ENCODE measurements around the gene CRIM1.

CRIM1 gene

GRCh38 chr2:36397728-36398413 is 42.3 kb downstream of the CRIM1 start:
- DNase-seq (ENCODE audit: low read depth): no peak

GRCh38 chr2:36399050-36399449 is 43.5 kb downstream of the CRIM1 start:
- no peak for DNase-seq (ENCODE audit: low read depth)

DNA sequence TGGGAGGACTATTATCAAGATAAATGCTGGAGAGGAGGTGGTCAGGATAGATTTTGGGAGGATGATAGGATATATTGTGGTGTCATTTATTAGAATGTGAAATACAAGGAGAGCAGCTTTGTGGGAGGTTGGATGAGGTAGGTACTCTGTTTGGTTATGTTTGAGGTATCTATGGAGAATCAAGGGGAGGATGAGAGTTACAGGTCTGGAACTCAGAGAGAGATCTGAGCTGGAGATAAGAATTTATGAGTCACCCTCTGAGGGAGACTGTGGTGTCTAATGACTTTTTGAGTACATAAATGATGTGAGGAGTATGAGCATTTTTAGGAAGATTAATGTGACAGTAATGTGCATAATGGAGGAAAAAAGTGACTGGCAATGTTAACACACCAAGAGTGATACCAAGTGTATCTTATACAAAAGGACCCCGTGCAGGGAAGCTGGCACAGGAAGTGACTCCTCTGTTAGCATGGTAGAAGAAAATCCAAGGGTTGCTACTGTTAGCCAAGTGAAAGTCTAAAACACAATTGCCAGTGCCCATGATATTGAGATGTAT is 48.2 kb downstream of the CRIM1 start:
- DNase-seq (ENCODE audit: low read depth): no peak

DNA sequence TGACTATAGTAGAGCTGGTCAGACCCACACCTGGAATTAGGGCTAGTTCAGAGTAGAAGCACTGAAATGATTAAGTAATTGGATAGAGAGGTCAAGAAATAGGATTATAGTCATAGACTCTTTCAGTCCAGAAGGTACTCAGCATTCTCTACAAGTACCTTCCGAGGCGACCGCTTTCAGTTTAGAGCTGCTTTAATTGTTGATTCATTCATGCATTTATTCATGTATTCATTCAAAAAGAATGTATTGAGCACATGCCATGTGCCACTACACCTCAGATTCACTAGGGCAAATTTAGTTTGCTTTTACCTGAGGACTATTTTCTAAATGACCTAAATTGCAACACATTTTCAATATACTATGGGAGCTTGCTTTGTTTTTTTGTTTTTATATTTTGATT is 48.7 kb downstream of the CRIM1 start:
- no peak for DNase-seq (ENCODE audit: low read depth)

GRCh38 chr2:36404754-36405153 is 49.2 kb downstream of the CRIM1 start:
- no peak for DNase-seq (ENCODE audit: low read depth)

DNA sequence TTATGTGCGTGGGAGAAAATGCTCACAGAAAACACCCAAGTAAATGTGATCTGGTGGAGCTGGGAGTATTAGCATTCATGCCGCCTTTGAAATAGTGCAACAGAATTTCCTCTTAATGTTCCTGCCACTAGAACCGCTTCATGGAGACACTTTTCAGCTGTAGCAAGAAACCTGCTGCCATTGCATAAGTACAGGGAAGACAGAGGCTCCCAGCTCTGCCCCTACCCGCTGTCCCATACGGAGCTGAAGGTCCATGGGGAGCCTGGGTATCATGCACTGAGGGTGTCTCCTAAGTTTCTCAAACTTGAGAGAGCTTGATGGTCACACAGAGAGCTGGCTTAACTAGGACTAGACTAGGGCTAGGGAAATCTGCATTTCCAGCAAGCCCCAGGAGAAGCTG is 49.6 kb downstream of the CRIM1 start:
- DNase-seq (ENCODE audit: low read depth): no peak

- DNase-seq (ENCODE audit: low read depth): no peak
These were observed 50.7 kb downstream of the CRIM1 start for GRCh38 chr2:36406296-36406695.

- DNase-seq (ENCODE audit: low read depth): no peak
These were observed 51.8 kb downstream of the CRIM1 start for GRCh38 chr2:36407413-36407812.

GRCh38 chr2:36408198-36408703 is 52.7 kb downstream of the CRIM1 start:
- DNase-seq (ENCODE audit: low read depth): no peak

DNA sequence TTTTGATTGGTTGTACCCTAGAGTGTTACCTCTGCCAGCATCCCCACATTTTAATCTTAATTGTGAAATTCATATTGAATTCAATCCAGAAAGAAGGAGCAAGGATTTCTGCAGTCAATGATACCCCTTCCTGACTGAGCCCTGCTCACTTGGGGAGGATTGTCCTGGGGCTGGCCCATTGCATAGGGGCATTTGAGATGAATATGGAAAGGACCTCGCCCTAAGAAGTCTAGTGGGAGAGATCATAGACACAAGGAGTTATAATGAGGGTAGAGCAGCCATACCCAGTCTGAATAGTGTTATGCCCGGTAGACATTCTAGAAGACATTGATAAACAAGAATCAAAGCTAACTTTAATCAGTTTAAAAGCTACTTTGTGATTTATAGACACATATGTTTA is 53.8 kb downstream of the CRIM1 start:
- no peak for DNase-seq (ENCODE audit: low read depth)

DNA sequence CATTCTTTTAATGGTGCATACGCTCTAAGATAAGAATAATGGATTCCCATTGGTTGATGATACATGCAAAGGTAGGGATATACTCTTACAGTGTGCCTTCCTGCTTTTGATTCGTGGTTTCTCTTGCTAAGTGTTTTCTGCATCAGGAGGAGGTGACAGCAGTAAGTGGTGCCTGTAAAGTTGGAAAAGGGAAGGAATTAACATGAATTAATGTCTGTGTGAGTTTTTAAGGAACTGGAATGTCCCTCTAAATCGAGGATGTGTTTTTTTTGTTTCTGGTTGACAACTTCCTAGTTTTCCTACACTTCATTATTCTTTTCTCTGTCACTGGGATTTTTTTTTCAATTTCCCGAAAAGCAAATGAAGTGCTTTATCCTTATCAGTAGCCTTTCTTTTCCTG is 54.4 kb downstream of the CRIM1 start:
- DNase-seq (ENCODE audit: low read depth): no peak

DNA sequence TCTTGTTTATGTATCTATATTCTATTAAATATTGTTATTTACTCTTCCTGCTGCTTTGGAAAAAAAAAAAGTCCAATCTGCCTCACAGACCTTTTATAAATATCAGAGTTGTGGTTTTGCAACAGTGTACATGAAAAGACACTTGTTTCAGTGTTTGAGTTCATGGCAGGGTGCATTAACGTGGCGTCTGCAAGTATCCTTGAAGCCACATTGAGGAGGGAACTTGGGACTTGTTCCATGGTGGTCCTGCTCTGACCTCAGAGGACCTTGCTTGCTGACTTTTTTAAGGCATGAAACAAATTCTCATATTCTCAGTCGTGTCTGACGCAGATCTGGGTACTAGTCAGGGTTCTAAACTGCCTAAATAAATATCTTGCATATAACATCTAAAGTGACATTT is 55.1 kb downstream of the CRIM1 start:
- DNase-seq (ENCODE audit: low read depth): no peak

GRCh38 chr2:36411962-36412444 is 56.4 kb downstream of the CRIM1 start:
- DNase-seq (ENCODE audit: low read depth): no peak

GRCh38 chr2:36413218-36413617 is 57.6 kb downstream of the CRIM1 start:
- DNase-seq (ENCODE audit: low read depth): no peak

DNA sequence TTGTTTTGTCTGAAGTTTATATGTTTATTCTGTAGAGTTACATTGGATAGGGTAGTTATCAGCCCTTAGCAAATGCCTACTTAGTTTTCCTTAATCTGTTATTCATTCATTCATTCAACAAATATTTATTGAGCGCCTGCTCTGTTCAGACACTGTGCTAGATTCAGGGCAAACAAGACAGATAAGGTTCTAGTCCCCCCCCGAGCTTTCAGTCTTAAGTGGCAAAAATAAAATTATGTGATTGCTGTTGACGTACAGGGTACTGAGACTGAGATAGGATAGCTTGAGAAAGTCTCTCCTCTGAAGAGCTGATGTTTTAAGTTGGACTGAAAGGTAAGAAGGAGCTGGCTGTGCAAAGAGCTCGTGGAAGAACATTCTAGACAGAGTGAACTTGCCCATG is 58.7 kb downstream of the CRIM1 start:
- no peak for DNase-seq (ENCODE audit: low read depth)

GRCh38 chr2:36415381-36416022 is 59.9 kb downstream of the CRIM1 start:
- no peak for DNase-seq (ENCODE audit: low read depth)

GRCh38 chr2:36416370-36417165 is 61.0 kb downstream of the CRIM1 start:
- DNase-seq (ENCODE audit: low read depth): no peak

DNA sequence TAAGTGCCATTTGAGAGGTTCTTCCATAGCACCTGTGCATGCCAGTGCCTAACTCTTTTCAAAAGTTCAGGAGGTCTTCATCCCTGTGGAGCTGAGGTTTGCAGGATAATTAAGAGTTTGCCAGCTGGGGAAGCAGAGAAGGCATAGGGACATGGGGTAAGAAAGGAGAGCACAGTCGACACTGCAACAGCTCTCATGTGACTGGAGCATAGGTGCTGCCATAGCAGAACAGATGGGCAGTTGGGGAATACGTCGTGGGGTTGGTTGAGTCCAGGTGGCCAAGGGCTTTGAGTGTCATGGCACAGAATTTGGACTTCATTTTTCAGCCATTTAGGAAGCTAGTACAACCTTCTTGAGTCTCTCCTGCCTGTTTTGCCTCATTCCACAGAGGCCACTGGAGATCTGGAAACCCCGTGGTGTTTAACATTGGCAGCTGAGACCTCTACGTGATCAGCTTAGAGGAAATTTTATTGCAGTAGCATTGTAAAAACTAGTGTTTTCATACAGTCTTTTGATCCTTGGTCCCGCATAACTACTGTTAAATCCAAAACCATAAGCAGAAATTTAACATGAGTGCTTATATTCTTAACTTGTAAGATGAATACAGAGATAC is 65.1 kb downstream of the CRIM1 start:
- DNase-seq (ENCODE audit: low read depth): no peak

DNA sequence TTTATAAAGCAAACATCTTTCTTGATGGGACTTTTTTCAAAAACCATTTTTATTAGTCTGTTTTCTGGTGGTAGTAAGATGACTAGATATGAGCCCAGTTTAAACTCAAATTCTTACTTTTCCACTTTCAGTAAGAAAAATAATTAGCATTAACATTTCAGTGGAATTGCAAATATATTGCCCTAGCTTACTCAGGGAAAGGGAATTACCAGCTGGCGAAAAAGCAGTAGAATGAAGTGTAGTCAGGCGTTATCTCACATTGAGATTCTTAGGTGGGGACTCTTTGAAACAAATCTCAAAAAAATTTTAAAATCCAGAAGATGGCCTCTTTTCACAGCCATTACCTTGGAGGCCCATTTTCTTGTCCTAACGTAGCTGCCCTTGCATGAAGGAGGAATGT is 65.8 kb downstream of the CRIM1 start:
- DNase-seq (ENCODE audit: low read depth): no peak

DNA sequence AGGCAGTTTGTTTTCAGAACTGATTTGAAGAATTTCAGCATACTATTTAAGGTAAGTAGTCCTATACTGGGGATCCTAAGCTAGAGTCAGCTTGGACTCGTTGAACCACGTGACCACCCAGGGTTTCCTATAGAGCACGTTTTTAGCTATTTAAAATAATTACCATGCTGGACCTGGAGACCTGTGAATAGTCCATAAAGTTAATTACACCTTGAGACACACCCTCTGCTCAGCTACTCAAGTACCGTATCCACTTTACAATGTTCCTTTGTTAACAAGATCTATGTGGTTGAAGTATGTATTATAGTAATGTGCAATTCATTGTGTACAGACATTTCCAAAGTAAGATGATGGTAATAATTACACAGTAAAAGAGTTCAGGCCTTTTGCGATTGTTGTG is 67.6 kb downstream of the CRIM1 start:
- DNase-seq (ENCODE audit: low read depth): no peak

DNA sequence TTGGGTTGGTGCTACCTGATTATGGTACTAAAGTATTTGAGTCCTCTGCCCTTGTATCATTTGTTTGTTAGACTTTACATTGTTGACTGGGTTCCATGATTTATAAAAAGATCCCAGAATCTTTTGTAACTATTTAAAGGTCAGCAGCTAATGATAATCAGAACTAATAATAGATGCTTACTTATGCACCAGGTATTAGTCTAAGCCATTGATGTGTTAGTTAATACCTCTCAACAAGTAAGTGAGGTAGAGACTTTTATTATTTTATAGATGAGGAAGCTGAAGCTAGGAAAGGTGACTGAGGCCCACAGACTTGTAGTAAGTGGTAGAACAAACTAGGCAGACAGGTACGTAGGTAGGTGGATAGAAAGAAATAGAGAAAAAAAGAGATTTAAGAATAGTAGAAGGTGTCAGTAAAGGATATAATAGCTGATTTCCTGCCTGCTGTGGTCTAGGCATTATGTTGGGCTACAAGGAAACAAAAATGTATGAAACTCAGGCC is 68.1 kb downstream of the CRIM1 start:
- DNase-seq (ENCODE audit: low read depth): no peak

All from activated T-cell treated with anti-CD3 and anti-CD28 coated beads for 1 hour (primary cell).